GM19023 (cell line): Measurements from ENCODE around the gene HEATR9.
"Not testable (repeated sequence)": the region's sequence is repeated elsewhere in the genome, so short reads cannot be mapped to it uniquely, and the experiment has no call there.

ENCODE experiments used
- ATAC-seq: cut with Tn5 transposase; IDR thresholded peaks from one replicate; pipeline ENCODE4 v1.9.1; 2021; ENCODE audit warnings: mild to moderate bottlenecking, moderate library complexity; ENCODE audit not compliant: unreplicated experiment

Gene HEATR9, protein sequence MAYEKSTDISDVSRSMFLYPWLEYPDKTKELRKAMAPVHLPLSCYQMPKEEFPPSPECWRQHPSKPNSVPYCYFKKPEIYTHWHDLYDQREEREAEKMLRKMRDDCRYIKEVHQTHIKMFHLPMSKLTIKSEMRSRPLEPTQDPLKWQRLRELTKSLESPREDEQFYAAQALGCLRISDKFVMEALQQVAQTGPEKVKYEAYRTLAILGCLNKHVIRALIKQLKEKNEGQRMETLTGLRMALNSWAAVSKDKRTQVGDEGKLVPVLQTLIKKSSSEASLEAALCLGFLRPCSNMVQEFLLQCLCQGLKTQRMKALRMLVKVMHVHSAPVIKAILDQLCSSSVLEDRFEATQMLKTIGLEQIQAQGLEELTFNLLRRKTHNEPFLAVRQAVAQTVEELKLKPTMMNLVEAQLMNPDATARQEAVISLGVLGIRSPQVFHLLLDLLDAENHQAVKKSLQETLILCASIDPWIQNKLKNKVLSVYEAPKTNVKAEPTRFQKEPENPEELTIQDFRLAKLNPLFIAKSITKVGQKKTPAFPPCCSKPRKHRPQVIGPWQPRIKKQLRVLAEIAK

DNA sequence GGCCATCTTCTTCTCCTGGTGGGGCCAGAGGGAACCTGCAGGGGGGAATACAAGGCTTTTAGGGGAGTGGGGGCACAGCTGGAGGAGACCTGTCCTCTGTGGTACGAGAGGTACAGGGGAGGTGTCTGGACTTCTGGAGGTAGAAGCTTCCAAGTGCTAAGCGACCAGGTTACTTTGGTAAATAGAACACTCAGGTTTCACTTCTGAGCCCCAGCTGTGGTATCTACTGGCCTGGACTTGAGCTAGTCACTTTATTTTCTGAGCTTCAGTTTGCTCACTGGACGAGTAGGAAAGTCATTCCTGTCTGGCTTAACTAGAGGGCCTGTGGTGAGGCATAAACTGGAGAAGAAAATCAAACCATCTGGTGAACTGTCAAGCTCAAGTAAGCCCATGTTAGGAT lies at the start of gene HEATR9:
Gene HEATR9 (minus strand): TSS at position 155 of the 400 bp plus-strand sequence. CDS start 149 bp downstream, at position 6.
- ATAC-seq, result no peak

DNA sequence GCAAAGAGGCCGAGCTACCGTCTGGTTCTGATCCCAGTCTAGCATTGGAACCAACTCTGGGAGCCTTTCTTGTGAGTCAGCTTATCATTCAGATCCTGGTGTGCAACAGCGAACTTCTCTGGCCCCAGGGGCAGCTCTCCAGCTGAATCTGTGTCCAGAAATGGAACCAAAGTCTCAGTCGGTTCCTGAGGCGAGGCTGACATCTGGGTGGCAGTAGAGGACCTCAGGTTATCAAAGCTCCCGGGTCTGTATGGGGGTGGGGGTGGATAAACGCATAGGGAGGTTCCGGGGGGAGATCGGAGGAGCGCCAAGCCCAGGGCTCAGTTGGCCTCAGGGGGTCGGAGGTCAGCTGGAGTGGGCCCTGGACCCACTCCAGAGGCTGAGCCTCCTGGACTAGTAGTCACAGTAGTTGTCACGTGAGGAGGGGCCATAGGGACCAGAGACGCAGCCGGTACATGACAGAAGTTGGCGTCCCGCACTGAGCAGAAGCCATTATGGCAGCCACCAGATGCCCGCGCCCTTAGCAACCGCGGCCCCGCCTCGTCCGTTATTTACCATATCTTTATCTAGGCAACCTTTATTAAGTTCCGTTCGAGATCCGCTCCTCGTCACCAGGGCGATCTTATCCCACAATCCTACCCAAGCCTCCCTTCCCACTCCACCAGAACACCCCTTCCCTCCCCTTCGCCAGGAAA lies 49.0 kb upstream of the HEATR9 start:
- ATAC-seq, result no peak

DNA sequence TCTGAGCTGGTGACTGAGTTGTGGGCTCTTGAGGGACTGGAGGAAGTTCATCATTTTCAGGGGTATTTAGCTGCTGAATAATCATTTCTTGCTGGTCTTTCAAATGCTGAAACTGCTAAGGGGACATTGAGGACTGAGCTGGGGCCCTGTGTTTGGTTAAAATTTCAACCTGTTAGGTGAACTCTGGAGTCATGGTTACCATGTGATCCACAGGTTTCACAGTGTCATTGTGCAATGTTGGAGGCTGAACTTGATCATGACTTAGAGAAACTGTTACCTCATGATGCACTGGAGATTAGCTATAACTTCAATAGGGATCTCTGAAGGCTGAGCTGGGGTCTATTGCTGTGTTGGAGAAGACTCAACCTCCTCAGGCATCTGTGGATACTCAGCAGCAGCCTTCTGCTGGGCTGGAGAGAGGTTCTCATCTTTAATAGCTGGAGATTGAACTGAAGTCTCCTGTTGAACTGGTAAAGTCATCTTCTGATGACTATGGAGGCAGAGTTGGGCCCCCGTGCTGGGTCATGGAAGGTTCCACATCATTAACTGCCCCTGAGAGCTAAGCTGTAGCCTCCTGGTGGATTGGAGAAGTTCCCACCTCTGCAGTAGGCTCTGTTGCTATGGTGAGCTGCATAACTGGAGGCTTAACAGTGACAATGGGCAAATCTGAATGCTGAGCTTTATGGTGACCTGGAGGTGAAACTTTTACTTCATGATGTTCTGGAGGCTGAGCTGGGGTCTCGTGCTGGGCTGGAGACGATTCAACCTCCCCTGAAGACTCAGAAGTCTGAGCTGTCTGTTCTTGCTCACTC lies 46.7 kb upstream of the HEATR9 start:
- ATAC-seq, result no peak

DNA sequence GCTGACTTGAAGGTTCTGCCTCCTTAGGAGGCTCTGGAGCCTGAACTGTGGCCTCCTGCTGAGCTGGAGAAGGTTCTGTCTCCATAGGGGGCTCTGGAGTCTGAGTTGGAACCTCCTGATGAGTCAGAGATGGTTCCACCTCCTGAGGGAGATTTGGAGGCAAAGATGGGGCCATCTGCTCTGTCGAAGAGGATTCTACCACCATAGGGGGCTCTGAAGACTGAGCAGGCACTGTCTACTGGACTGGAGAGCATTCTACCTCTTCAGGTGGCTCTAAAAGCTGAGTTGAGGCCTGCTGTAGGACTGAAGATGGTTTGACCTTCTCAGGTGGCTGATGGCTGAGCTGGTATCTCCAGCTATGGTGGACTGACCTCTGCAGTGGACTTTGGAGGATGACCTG lies 45.7 kb upstream of the HEATR9 start:
- ATAC-seq, result no peak

DNA sequence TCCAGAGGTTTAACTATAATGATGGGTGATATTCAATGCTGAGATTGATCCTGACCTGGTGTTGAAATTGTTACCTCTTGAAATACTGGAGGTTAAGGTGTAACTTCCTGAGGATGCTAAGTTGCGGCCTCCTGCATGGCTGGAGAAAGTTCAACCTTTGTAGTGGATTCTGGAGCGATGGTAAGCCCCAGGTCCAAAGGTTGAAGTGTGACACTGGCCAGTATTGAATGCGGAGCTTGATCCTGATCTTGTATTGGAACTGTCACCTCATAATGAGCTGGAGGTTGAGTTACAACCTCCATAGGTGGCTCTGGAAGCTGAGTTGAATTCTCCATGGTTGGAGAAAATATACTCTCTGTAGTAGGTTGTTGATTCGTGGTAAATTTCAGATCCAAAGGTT lies 44.9 kb upstream of the HEATR9 start:
- ATAC-seq, result no peak

DNA sequence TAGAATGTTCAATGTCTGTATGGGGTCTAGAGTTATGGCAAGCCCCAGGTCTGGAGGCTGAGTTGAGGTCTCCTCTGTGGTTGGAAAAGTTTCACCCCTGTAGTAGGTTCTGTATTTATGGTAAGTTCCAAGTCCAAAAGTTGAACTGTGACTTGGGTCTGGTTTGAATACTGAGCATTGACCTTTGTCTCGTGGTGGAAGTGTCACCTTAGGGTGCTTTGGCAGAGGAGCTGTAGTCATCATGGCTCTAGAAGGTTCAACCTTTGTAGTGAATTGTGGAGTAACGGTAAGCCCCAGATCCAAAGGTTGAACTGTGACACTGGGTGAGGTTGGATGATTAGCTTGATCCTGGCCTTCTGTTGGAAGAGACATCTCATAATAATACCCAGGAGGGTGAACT lies 44.3 kb upstream of the HEATR9 start:
- ATAC-seq, result no peak

DNA sequence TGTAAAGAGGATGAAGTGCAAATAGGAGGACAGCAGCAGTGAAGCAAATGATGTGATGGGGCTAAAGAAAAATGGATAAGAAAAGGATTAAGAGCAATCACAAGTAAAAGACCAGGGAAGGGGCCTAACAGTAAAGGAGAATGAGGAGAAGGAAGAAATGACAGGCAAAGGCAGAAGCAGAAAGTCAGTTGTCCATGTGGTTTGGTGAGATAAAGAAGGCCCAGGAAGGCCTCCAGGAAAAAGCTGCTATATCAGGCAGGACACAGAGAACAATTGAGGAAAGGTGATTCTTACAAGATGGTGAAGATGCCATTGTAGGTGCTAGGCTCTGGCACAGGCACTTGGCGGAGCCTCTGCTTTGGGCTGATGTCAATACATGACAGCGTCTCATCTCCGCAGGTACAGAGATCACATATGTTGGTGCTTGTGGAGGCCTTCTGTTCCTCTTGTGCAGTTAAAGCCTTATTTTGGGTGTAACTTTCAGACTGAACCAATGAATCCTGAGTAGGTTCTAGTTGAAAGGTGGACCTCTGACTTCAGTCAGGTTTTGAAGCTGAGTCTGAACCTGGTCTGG lies 43.7 kb upstream of the HEATR9 start:
- no peak for ATAC-seq

DNA sequence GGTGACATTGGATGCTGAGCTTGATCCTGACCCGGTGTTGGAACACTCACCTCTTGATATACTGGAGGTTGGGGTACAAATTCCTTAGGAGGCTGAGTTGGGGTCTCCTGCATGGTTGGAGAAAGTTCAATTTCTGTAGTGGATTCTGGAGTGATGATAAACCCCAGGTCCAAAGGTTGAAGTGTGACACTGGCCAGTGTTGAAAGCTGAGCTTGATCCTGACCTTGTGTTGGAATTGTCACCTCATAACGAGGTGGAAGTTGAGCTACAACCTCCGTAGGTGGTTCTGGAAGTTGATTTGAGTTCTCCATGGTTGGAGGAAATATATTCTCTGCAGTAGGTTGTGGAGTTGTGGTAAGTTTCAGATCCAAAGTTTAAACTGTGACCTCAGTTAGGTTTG lies 40.7 kb upstream of the HEATR9 start:
- ATAC-seq, result no peak

DNA sequence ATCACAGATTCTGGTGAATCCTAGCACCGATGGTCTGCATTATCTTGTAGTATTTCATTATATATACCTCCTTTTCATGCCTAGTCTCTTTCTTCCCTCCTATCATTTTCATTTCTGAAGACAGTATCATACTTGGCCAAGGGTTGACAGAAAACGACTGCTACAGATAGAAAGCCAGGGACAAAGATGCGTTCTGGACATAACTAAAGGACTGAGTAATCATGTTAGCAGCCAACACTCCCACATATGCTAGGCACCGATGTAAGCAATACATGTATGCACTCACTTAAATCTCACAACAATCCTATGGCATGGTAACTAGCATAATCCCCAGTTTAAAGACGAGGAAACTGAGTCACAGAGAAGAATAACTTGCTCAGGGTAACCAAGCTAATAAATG lies 39.0 kb upstream of the HEATR9 start:
- ATAC-seq, result no peak

DNA sequence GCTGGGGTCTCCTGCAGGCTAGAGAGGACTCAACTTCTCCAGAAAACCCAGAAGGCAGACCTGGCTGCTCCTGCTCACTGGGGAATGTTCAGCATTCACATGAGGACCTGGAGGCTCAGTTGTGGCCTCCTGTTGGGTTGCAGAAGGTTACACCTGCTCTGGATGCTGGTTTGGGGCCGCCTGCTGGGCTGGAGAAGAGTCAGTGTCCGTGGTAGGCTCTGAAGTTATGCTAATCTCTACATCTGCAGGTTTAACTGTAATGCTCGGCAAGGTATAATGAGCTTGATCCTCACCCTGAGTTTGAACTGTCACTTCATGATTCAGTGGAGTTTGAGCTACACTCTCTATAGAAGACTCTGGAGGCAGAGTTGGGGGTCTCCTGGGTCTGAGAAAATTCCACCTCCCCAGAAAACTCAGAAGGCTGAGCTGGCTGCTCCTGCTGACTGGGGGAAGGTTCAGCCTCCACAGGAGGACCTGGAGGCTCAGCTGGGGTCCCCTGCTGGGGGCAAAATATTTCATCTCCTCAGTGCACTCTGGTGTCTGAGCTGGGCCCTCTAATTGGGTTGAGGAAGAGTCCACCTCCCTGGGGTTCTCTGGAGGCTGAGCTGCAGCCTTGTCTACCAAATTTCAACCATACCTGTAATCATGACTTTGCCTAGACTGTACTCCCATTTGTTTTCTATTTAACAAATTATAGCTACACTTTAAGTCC lies 38.4 kb upstream of the HEATR9 start:
- ATAC-seq, result no peak

DNA sequence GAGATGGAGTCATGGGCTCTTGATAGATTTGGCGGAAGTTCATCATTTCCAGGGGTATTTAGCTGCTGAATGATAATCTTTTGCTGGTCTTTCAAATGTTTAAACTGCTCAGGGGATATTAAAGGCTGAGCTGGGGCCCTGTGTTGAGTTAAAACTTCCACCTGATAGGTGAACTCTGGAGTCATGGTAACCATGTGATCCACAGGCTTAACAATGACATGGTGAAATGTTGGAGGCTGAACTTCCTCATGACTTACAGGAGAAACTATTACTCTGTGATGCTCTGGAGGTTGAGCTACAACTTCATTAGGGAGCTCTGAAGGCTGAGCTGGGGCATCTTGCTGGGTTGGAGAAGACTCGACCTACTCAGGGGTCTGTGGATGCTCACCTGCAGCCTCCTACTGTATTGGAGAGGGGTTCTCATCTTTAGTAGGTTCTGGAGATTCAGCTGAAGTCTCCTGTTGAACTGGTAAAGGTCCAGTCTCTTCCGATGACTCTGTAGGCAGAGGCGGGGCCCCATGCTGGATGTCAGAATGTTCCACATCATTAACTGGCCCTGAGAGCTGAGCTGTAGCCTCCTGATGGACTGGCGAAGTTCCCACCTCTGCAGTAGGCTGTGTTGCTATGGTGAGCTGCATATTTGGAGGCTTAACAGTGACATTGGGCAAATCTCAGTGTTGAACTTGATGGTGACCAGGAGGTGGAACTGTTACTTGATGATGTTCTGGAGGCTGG lies 37.7 kb upstream of the HEATR9 start:
- ATAC-seq, result no peak

DNA sequence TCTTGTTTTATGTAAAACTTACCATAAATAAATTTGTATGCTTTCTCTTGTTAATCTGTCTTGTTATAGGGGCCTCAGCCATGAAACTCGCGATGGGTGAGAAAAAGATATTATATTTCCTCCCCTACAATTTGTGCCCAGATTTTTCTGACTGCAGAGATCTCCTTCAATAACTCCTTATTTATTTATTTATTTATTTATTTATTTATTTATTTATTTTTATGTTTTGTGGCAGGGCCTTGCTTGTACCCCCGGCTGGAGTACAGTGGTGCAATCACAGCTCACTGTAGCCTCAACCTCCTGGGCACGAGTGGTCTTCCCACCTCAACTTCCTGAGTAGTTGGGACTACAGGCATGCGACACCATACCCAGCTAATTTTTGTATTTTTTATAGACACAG lies 34.8 kb upstream of the HEATR9 start:
- no peak for ATAC-seq

DNA sequence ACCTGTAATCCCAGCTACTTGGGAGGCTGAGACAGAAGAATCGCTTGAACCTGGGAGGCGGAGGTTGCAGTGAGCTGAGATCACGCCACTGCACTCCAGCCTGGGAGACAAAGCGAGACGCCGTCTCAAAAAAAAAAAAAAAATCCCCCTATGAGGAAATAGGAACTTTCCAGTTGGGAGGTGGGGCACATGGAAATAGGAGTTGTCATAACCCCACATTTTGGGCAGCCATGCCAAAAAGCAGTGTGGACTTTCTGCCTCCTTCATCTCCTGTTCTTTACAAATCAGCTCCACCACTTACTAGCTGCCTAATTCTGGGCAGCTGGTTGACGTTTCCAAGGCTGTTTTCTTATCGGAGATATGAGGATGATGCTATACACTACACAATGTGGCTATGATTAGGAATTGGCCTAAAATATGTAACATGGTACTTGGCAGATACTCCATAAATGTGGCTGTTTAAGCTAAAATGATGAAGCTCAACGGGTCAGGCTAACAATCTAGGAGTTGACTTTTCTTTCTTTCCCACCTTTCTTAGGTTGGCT lies 33.0 kb upstream of the HEATR9 start:
- no peak for ATAC-seq

DNA sequence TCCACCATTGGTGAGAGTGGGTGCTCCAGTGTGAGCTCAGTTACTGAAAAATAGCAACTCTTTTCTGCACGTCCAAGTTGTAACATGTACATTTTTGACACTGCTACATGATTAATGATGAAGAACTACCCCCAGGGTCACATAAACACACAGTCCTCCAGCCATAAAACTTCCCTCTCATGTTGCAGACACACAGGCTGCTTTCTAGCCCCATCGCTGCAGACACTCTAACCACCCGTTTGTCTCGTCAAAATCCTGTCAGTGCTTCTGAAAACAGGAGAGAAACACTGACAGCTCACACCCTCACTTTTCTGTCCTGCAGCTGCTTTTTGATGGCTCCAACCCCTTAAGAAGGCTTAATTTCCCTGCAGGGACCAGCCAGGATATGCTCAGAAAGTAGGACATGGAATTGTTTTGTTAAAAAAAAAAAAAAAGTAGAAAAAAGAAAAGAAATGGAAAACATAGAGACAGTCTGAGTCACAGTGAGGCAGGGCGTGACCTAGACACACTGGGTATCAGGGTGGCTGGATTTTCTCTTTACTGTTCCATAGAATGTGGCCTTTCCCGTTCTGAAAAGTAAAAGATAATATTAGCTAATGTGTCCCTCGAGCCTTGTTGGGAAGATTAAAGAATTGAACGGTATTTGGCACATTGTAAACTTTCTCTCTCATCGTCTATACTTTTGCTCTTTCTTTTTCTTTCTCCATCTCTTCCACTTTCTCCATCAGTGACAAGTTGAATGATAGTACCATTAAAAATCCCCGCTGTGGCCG lies 32.2 kb upstream of the HEATR9 start:
- ATAC-seq, result no peak

DNA sequence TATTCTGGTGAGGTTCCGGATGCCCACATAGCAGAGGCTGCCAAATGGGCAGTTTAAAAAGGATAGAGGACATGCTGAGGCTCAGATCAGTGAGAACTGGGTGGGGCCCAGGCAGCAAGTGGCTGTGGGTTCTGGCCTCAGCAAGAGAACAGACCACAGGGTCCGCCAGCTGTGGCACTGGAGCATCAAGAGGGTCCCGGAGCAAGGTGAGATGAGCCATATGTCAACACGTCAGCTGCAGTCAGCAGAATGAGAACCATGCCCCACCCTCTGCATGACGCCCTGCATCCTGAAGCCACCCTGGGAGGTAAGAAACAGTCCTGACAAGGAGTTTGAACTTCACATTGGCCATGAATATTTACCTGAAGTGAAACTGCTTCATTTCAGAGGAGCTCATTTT lies 31.6 kb upstream of the HEATR9 start:
- ATAC-seq, result no peak

DNA sequence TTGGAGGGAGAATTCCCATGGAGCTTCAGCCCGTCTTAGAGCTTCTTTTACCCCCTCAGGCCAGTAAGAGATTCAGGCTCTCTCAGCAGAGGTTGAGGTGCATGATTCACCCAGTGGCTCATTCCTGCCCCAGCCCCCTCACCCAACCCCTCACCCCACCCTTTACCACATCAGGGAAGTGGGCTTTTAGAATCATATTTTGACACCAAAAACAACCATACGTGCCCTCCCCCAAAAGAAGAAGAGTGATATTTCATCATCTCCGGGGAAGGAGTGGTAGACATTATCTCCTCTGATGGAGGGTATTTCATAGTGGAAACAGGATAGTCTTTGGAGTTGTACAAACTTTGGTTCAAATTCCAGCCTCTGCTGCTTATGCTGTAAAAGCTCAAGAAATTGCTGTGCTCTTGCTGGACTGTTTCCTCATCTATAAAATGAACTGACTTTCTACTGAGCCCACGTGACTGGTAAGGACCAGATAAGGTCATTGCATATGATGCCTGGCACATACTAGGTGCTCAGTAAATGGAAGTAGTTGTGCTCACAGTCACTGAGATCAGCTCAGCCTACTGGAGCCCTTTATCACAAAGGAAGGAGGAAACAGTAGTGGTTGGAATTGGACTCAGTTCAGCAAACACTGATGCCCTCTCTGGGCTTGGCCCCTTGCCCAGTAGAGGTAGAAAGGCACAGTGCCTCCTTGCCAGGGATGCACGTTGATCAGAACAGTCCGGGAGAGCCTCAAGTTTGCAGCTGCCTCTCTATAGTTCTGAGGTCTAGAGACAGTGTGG lies 29.8 kb upstream of the HEATR9 start:
- no peak for ATAC-seq

DNA sequence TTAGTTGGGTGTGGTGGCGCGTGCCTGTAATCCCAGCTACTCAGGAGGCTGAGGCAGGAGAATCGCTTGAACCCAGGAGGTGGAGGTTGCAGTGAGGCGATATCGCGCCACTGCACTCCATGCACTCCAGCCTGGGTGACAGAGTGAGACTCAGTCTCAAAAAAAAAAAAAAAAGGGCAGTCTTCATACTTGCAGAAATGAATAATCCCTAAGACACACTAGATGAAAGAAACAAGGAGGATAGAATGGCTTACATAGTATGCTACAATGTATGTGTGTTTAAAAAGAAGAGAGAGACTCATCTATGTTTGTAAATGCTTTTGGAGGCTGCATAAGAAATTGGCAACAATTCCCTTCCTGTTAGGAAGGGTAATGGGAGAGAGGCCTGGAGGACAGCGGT lies 29.1 kb upstream of the HEATR9 start:
- ATAC-seq, result not testable (repeated sequence)
